Left lung (tissue), 10 donors: ENCODE data around the gene SLC24A3. TPM values are rescaled to one million over a fixed set of nuclear protein-coding genes. Genes with fewer than 3 reads are reported as not detected.

Experiments
- ATAC-seq: fragments of 200-7000 bp; cut with Tn5 transposase; one replicate; pipeline ENCODE4 v1.9.1; 2020; ENCODE audit warnings: moderate library complexity
- DNase-seq, 4 donors: peaks; one replicate each; pipeline ENCODE4 v3.0.0-alpha.2; 2013 to 2020
- H3K27ac ChIP-seq, 2 donors: fragments of 200-600 bp; sonication (generic) in 1 of 2; one replicate each; pipeline versions ENCODE4 v1.5.0 to v1.8.0; 2020 to 2021
- H3K27me3 ChIP-seq, 2 donors: fragments of 200-600 bp; sonication (generic) in 1 of 2; one replicate each; pipeline versions ENCODE4 v1.5.0 to v1.8.0; 2020 to 2021
- H3K36me3 ChIP-seq, 2 donors: fragments of 200-600 bp; sonication (generic) in 1 of 2; one replicate each; pipeline versions ENCODE4 v1.5.0 to v1.8.0; 2020 to 2021
- H3K4me1 ChIP-seq, 2 donors: fragments of 200-600 bp; one replicate each; pipeline ENCODE4 v1.8.0; 2021
- H3K4me3 ChIP-seq, 2 donors: fragments of 200-600 bp; sonication (generic) in 1 of 2; one replicate each; pipeline versions ENCODE4 v1.5.0 to v1.8.0; 2020 to 2021; ENCODE audit warnings: mild to moderate bottlenecking in 1 of 2
- H3K9me3 ChIP-seq, 2 donors: fragments of 200-600 bp; sonication (generic) in 1 of 2; one replicate each; pipeline versions ENCODE4 v1.5.0 to v1.8.0; 2020 to 2021
- intact Hi-C, 2 donors: fragments of 100-400 bp; cut with DNase I; formaldehyde crosslinking; loops; one replicate each; pipeline versions ENCODE4 v1.11.2 to v1.14.2; 2022
- polyA plus RNA-seq, 6 donors: library from polyadenylated mRNA; unstranded; fragments of 120-200 nt; gene quantifications; one replicate each; pipeline ENCODE4 v1.2.1, GENCODE V29; 2013; ENCODE audit not compliant: insufficient read length in 6 of 6
- total RNA-seq, 2 donors: library from RNA; stranded (reverse); fragmentation: NEBNext Ultra II Directional; extraction: Animal tissue kit (Norgen Biotek cat#: 25700); gene quantifications; one replicate each; pipeline ENCODE4 v1.2.1, GENCODE V29; 2021
- TF ChIP-seq, protein P1 (sequence below), 2 donors: fragments of 200-600 bp; sonication (generic) in 1 of 2; IDR thresholded peaks; one replicate each; pipeline versions ENCODE4 v1.5.0 to v1.8.0; 2021; ENCODE audit warnings: antibody characterized with exemption in 2 of 2
- donor health status: DM: no; HTN: yes; CAD: no.
- donor health status: DM: no; HTN: no; CAD: no.

SLC24A3 gene
- total and polyA plus RNA-seq, 8 donors: 4.4 to 8.7 (median 6.6) TPM

DNA sequence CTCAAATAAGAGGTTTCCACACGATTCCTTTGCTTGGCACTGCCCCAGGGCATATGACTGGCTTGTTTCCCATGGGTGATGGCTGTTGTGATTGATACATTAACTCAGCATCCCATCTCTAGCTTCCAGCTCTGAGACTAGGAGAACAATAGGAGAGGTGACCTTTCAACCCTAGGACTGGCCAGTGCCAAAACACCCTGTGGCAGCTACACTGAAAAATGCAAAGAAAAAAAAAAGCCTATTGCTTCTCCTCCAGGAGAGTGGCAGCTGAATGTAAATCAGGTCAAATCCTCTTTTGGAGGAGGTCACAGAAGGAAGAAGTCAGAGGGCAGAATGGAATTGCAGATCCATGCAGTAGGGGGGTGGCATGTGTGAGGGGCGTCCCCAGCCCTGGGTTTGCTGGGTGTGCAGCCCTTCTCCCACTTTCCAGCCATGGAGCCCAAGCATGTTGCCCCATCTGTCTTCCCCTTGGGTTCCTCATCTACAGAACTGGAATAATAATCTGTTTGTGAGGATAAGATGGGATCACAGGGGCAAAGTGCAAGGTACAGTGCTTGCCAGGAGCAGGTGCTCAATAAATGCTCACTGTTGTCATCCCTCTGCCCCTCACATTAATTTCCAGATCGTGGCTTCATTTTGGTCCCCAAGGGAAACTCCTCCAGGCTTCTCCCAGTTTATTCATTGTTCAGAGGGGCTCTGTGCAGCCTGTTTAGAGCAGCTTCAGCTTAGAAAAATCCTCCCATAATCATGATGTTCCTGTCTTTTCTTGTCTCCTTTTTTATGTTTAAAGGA, 300.6 kb downstream of the SLC24A3 start:
- DNase-seq (no peak), ATAC-seq (no peak)
- TF ChIP-seq, protein P1, sequence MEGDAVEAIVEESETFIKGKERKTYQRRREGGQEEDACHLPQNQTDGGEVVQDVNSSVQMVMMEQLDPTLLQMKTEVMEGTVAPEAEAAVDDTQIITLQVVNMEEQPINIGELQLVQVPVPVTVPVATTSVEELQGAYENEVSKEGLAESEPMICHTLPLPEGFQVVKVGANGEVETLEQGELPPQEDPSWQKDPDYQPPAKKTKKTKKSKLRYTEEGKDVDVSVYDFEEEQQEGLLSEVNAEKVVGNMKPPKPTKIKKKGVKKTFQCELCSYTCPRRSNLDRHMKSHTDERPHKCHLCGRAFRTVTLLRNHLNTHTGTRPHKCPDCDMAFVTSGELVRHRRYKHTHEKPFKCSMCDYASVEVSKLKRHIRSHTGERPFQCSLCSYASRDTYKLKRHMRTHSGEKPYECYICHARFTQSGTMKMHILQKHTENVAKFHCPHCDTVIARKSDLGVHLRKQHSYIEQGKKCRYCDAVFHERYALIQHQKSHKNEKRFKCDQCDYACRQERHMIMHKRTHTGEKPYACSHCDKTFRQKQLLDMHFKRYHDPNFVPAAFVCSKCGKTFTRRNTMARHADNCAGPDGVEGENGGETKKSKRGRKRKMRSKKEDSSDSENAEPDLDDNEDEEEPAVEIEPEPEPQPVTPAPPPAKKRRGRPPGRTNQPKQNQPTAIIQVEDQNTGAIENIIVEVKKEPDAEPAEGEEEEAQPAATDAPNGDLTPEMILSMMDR (IDR thresholded peaks at IDR 0.05): no peak
- Histone ChIP-seq H3K4me1 (no peaks in the 10 kb centered on the region), H3K36me3 (no peaks in the 10 kb centered on the region), H3K4me3 (no peak overlapping the region), H3K9me3 (no peaks in the 10 kb centered on the region), H3K27ac (no peak overlapping the region), H3K27me3 (no peaks in the 10 kb centered on the region)
- intact Hi-C loops: no loop called here

DNA sequence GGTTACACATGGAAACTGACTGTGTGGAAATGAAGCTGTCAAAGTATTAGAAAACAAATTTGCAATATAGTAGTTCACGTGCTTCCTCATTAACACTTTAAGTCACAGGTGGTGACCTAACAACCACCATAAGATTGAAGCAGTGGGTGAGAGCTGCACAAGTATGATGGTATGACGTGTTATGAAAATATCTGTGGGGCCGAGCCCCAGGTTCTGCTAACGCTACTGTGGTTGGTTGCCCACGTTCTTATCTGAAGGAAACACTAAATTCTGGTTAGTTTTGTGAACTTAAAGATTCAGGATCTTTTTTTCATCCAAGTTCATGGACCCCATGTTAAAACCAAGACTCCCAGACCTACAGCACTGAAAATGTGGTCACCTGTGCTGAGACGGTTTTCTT, 302.6 kb downstream of the SLC24A3 start:
- Histone ChIP-seq H3K27me3 (no peaks in the 10 kb centered on the region), H3K9me3 (no peaks in the 10 kb centered on the region), H3K4me1 (no peaks in the 10 kb centered on the region), H3K36me3 (no peaks in the 10 kb centered on the region), H3K4me3 (no peak overlapping the region), H3K27ac (no peak overlapping the region)
- intact Hi-C loops: no loop called here
- TF ChIP-seq, protein P1 (IDR thresholded peaks at IDR 0.05): no peak
- DNase-seq (no peak), ATAC-seq (no peak)

DNA sequence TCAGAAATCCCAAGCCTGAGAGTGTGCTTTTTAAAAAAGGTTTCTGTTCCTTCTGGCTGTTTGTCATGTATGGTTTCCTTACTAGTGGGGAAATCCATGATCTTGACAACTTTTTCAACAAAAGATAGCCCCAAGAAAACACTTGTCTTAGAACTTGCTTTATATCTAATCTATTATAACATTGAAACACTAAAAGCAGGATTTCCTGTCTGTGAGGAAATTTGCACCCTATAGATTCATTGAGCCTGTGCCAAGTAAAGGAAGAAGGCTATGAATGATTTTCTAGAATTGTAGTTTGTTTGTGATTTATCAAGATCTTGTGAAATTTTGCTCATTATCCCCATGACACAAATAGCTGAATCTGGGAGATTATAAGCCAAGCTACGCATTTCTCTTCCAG, 307.0 kb downstream of the SLC24A3 start:
- Histone ChIP-seq H3K36me3 (no peaks in the 10 kb centered on the region), H3K9me3 (no peaks in the 10 kb centered on the region), H3K27ac (no peak overlapping the region), H3K4me3 (no peak overlapping the region), H3K27me3 (no peaks in the 10 kb centered on the region), H3K4me1 (no peaks in the 10 kb centered on the region)
- peak in 1 of 4 donors; percentile 11 for DNase-seq
- intact Hi-C loops: no loop called here
- TF ChIP-seq, protein P1 (IDR thresholded peaks at IDR 0.05): no peak
- no peak for ATAC-seq

DNA sequence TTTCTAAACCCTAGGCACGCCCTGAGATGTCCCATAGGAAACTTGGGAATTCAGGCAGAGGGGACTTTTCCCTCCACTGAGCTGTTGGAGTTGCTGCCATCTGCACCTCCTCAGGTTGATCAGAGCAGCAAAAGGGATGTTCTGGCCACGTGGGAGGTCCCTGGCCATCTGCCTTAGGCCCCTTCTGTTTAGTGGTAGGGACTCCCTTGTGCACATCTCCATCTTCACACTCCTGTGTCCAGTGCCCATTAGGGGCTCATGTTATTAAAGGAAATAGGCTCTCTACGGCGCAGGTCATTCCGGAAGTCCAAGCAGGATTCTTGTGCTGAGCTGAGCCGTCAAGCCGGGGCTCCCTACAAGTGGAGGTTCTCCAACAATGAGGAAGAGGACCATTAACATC, 307.8 kb downstream of the SLC24A3 start:
- TF ChIP-seq, protein P1 (IDR thresholded peaks at IDR 0.05): no peak
- H3K36me3 ChIP-seq: no peaks in the 10 kb centered on the region
- no peaks in the 10 kb centered on the region for H3K27me3 ChIP-seq
- intact Hi-C loops: no loop called here
- H3K27ac ChIP-seq: no peak overlapping the region
- ATAC-seq (no peak), DNase-seq (no peak)
- no peaks in the 10 kb centered on the region for H3K9me3 ChIP-seq
- H3K4me1 ChIP-seq: no peaks in the 10 kb centered on the region
- H3K4me3 ChIP-seq: no peak overlapping the region

DNA sequence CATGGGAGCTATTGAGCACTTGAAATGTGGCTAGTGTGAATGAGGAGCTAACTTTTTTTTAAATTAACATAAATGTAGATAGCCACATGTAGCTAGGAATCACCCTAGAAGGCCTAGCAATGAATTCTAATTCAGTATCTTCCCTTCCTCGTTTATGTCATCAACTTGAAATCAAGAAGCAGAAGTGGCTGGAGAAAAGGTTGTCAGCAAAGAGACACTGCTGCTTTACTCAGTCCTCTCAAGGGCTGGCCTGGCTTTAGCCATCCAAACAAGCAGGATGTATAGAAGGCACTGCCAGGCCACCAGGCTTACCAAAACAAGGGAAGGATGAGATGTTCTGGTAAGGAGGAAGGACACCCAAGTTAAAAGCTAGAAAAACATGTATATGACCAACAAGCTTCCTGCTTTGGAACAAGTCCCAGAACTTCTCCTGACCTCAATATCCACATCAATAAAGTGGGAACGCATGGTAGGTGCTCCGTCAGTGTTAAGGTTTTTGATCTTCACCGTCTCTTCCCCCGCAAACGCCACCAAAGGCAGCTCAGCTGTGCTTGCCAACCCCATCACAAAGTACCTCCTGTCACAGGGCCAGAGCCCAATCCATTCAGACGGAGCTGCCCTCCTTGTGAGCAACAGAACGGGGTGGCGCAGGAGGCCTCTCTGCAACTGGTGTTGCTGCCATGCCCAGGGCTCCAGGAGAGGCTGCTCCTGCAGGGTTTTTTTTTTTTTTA, 309.8 kb downstream of the SLC24A3 start:
- H3K27ac ChIP-seq: no peak overlapping the region
- no peaks in the 10 kb centered on the region for H3K36me3 ChIP-seq
- no peak overlapping the region for H3K4me3 ChIP-seq
- H3K27me3 ChIP-seq: no peaks in the 10 kb centered on the region
- TF ChIP-seq, protein P1 (IDR thresholded peaks at IDR 0.05): no peak
- no peaks in the 10 kb centered on the region for H3K4me1 ChIP-seq
- H3K9me3 ChIP-seq: no peaks in the 10 kb centered on the region
- no peak for ATAC-seq
- intact Hi-C loops: no loop called here
- no peak for DNase-seq
